H9 (cell line): Measurements from ENCODE around the gene ADORA1. TPM values are rescaled to one million over a fixed set of nuclear protein-coding genes. Genes with fewer than 3 reads are reported as not detected.
A peak's percentile ranks its signal among the peaks of the same experiment; 100 is the strongest.

ENCODE experiments used
- DNase-seq: peaks from one replicate; pipeline ENCODE4 v3.0.0-alpha.2; 2017
- H2AFZ ChIP-seq: one replicate; pipeline ENCODE4 v1.6.1; 2013; ENCODE audit warnings: mild to moderate bottlenecking, low read length, control low read depth, moderate library complexity
- H2AK5ac ChIP-seq: 2 replicates; pipeline ENCODE4 v1.6.1; 2013; ENCODE audit warnings: low read length, control low read depth, mixed read lengths; ENCODE audit not compliant: insufficient read length
- H2BK120ac ChIP-seq: one replicate; pipeline ENCODE4 v1.6.1; 2013; ENCODE audit warnings: low read depth, mild to moderate bottlenecking, low read length, control low read depth, inconsistent platforms; ENCODE audit not compliant: poor library complexity, severe bottlenecking
- H2BK12ac ChIP-seq: 2 replicates; pipeline ENCODE4 v1.6.1; 2013; ENCODE audit warnings: low read length, control low read depth, mixed read lengths, low read depth; ENCODE audit not compliant: insufficient read length
- H2BK15ac ChIP-seq: 2 replicates; pipeline ENCODE4 v1.6.1; 2013; ENCODE audit warnings: low read depth, low read length, control low read depth
- H2BK20ac ChIP-seq: one replicate; pipeline ENCODE4 v1.6.1; 2013; ENCODE audit warnings: low read depth, mild to moderate bottlenecking, low read length, control low read depth, inconsistent platforms; ENCODE audit not compliant: poor library complexity, severe bottlenecking
- H2BK5ac ChIP-seq: 2 replicates; pipeline ENCODE4 v1.6.1; 2013; ENCODE audit warnings: low read length, control low read depth, mixed read lengths; ENCODE audit not compliant: insufficient read length
- H3K14ac ChIP-seq: 2 replicates; pipeline ENCODE4 v1.6.1; 2013; ENCODE audit warnings: low read length, control low read depth; ENCODE audit not compliant: insufficient read depth
- H3K18ac ChIP-seq: 2 replicates; pipeline ENCODE4 v1.6.1; 2013; ENCODE audit warnings: low read depth, mild to moderate bottlenecking, mixed read lengths, low read length, control low read depth; ENCODE audit not compliant: insufficient read length
- H3K23ac ChIP-seq: 2 replicates; pipeline ENCODE4 v1.6.1; 2013; ENCODE audit warnings: low read length, control low read depth, mixed read lengths, low read depth; ENCODE audit not compliant: insufficient read length
- H3K23me2 ChIP-seq: 2 replicates; pipeline ENCODE4 v1.6.1; 2013; ENCODE audit warnings: low read depth, mild to moderate bottlenecking, mixed read lengths, low read length, control low read depth; ENCODE audit not compliant: insufficient read length, poor library complexity, severe bottlenecking
- H3K27ac ChIP-seq: 2 replicates; pipeline ENCODE4 v1.5.1; 2013; ENCODE audit warnings: low read length, control low read depth, mixed read lengths, low read depth; ENCODE audit not compliant: insufficient read length
- H3K27me3 ChIP-seq: 2 replicates; pipeline ENCODE4 v1.6.1; 2013; ENCODE audit warnings: low read length, control low read depth, inconsistent platforms; ENCODE audit not compliant: insufficient read depth
- H3K4ac ChIP-seq: 2 replicates; pipeline ENCODE4 v1.6.1; 2013; ENCODE audit warnings: low read depth, mild to moderate bottlenecking, control low read depth, inconsistent platforms, low read length, moderate library complexity
- H3K4me1 ChIP-seq: 2 replicates; pipeline ENCODE4 v1.6.1; 2013; ENCODE audit warnings: low read length, control low read depth, inconsistent platforms; ENCODE audit not compliant: insufficient read depth
- H3K4me2 ChIP-seq: 2 replicates; pipeline ENCODE4 v1.6.1; 2013; ENCODE audit warnings: low read length, control low read depth, mixed read lengths; ENCODE audit not compliant: insufficient read length, insufficient read depth
- H3K56ac ChIP-seq: 2 replicates; pipeline ENCODE4 v1.6.1; 2013; ENCODE audit warnings: low read depth, mild to moderate bottlenecking, mixed read lengths, low read length, control low read depth; ENCODE audit not compliant: insufficient read length
- H3K79me1 ChIP-seq: 2 replicates; pipeline ENCODE4 v1.6.1; 2013; ENCODE audit warnings: low read depth, mild to moderate bottlenecking, moderate library complexity, low read length, control low read depth, inconsistent platforms; ENCODE audit not compliant: insufficient read depth, poor library complexity, severe bottlenecking
- H3K79me2 ChIP-seq: 2 replicates; pipeline ENCODE4 v1.6.1; 2013; ENCODE audit warnings: low read length, control low read depth, inconsistent platforms; ENCODE audit not compliant: insufficient read depth
- H3K9ac ChIP-seq: 2 replicates; pipeline ENCODE4 v1.6.1; 2013; ENCODE audit warnings: low read length, control low read depth, mixed read lengths; ENCODE audit not compliant: insufficient read length; ENCODE audit errors: extremely low read depth
- H3K9me3 ChIP-seq: one replicate; pipeline ENCODE4 v1.6.1; 2013; ENCODE audit warnings: low read depth, low read length, inconsistent platforms; ENCODE audit not compliant: control insufficient read depth
- H3T11ph ChIP-seq: one replicate; pipeline ENCODE4 v1.6.1; 2013; ENCODE audit warnings: mild to moderate bottlenecking, low read length, control low read depth, inconsistent platforms
- H4K20me1 ChIP-seq: one replicate; pipeline ENCODE4 v1.6.1; 2013; ENCODE audit not compliant: control insufficient read depth, insufficient read length, insufficient read depth
- H4K5ac ChIP-seq: 2 replicates; pipeline ENCODE4 v1.6.1; 2013; ENCODE audit warnings: low read depth, mild to moderate bottlenecking, mixed read lengths, low read length, control low read depth; ENCODE audit not compliant: insufficient read length
- H4K8ac ChIP-seq: replicated peaks from 2 replicates; pipeline ENCODE4 v1.6.1; 2013; ENCODE audit warnings: low read length, control low read depth, mixed read lengths, low read depth; ENCODE audit not compliant: insufficient read length
- H4K91ac ChIP-seq: 2 replicates; pipeline ENCODE4 v1.6.1; 2013; ENCODE audit warnings: low read depth, mild to moderate bottlenecking, moderate library complexity, mixed read lengths, low read length, control low read depth; ENCODE audit not compliant: insufficient read length
- H3K27ac Mint-ChIP-seq, 3 experiments: 2 replicates in 2 of 3; 3 replicates in 1 of 3; pipeline ENCODE4 v1.8.0; 2020 to 2021; ENCODE audit warnings: mixed read lengths in 3 of 3, mild to moderate bottlenecking in 1 of 3, moderate library complexity in 1 of 3
- H3K27me3 Mint-ChIP-seq: 2 replicates; pipeline ENCODE4 v1.8.0; 2021; ENCODE audit warnings: low read depth, mild to moderate bottlenecking, moderate library complexity, mixed read lengths
- H3K36me3 Mint-ChIP-seq, 3 experiments: 2 replicates in 2 of 3; 3 replicates in 1 of 3; pipeline ENCODE4 v1.8.0; 2020 to 2021; ENCODE audit warnings: low read depth in 3 of 3, mixed read lengths in 3 of 3; ENCODE audit not compliant: insufficient read depth in 1 of 3
- H3K4me1 Mint-ChIP-seq, 2 experiments: 2 replicates each; pipeline ENCODE4 v1.8.0; 2020; ENCODE audit warnings: mixed read lengths in 2 of 2
- H3K4me3 Mint-ChIP-seq, 2 experiments: 2 replicates in 1 of 2; 3 replicates in 1 of 2; pipeline ENCODE4 v1.8.0; 2020 to 2021; ENCODE audit warnings: mild to moderate bottlenecking in 2 of 2, mixed read lengths in 2 of 2, moderate library complexity in 1 of 2
- H3K9me3 Mint-ChIP-seq, 2 experiments: 2 replicates in 1 of 2; 3 replicates in 1 of 2; pipeline ENCODE4 v1.8.0; 2020; ENCODE audit warnings: mild to moderate bottlenecking in 2 of 2, mixed read lengths in 2 of 2, moderate library complexity in 1 of 2
- CTCF ChIP-seq: fragments of 200-600 bp; sonication (generic); conservative IDR thresholded peaks from 3 replicates; pipeline ENCODE4 v1.8.0; 2021; ENCODE audit warnings: antibody characterized with exemption, mild to moderate bottlenecking
- WGBS: extraction: QIAGEN DNeasy Blood & Tissue Kit; methylation state at CpG from one replicate; pipeline ENCODE4 v1.1.7; 2013; ENCODE audit warnings: missing lambda C conversion rate, low lambda C conversion rate, mixed read lengths; ENCODE audit not compliant: insufficient read length; ENCODE audit errors: extremely low coverage; 5-methylcytosine and 5-hydroxymethylcytosine counted together
- total RNA-seq: library from RNA; stranded (reverse); gene quantifications from 2 replicates; pipeline ENCODE4 v1.2.1, GENCODE V29; 2021

Gene ADORA1
- total RNA-seq, 1 experiment from 2014 or later, result 1.3 TPM

- Histone ChIP-seq H2BK12ac (no peak overlapping the region), H2AK5ac (no peak overlapping the region)
- WGBS, result no CpG with 5 or more reads among the region's 5 CpGs
Observed at GRCh38 chr1:203173566-203173965, 46.0 kb downstream of the ADORA1 start.

More at GRCh38 chr1:203173566-203173965, 46.0 kb downstream of the ADORA1 start:
- Mint-ChIP-seq H3K27ac (peak overlapping the region in 1 of 3 experiments; percentile 57; a peak in 1 of 7 replicates), H3K9me3 (no peaks in the 10 kb centered on the region), H3K4me1 (peaks cover 27% of the 10 kb centered on the region in 2 experiments), H3K27me3 (peaks cover 4% of the 10 kb centered on the region; the same call in 1 of the 2 replicates), H3K36me3 (no peaks in the 10 kb centered on the region), H3K4me3 (no peak overlapping the region)
- Histone ChIP-seq H3K27ac (no peak overlapping the region), H2BK15ac (no peak overlapping the region), H3K9ac (no peak overlapping the region), H3K23ac (no peak overlapping the region), H2AFZ (no peak overlapping the region), H3K23me2 (no peaks in the 10 kb centered on the region), H2BK20ac (no peak overlapping the region), H3K56ac (no peak overlapping the region), H3K4me1 (no peaks in the 10 kb centered on the region), H3T11ph (no peak overlapping the region), H3K14ac (no peak overlapping the region), H4K8ac (no peak overlapping the region), H3K4me2 (no peak overlapping the region), H3K9me3 (no peaks in the 10 kb centered on the region), H3K18ac (no peak overlapping the region), H4K5ac (no peak overlapping the region), H3K4ac (no peak overlapping the region), H2BK5ac (no peak overlapping the region), H3K79me1 (no peaks in the 10 kb centered on the region), H3K27me3 (no peaks in the 10 kb centered on the region), H3K79me2 (no peaks in the 10 kb centered on the region), H2BK120ac (no peak overlapping the region), H4K91ac (no peak overlapping the region), H4K20me1 (no peaks in the 10 kb centered on the region)
- no peak for DNase-seq
- TF ChIP-seq CTCF, result no peak
